Loucy (cell line): Measurements from ENCODE around the gene EME1.

ENCODE experiments used
- H2AFZ ChIP-seq: fragments of 200-600 bp; sonication (generic); 2 replicates; pipeline ENCODE4 v1.6.0; 2016; ENCODE audit warnings: antibody characterized with exemption, mild to moderate bottlenecking, low read length, moderate library complexity
- H3F3A ChIP-seq: fragments of 200-600 bp; 2 replicates; pipeline ENCODE4 v1.6.0; 2016; ENCODE audit warnings: antibody characterized with exemption, low read depth, mild to moderate bottlenecking
- H3K27me3 ChIP-seq: fragments of 200-600 bp; sonication (generic); 2 replicates; pipeline ENCODE4 v1.6.1; 2014; ENCODE audit warnings: low read length, mild to moderate bottlenecking; ENCODE audit not compliant: insufficient read depth, poor library complexity, severe bottlenecking
- H3K36me3 ChIP-seq: fragments of 200-600 bp; sonication (generic); 2 replicates; pipeline ENCODE4 v1.6.1; 2016; ENCODE audit warnings: low read length; ENCODE audit not compliant: insufficient read depth
- H3K4me1 ChIP-seq: fragments of 200-600 bp; sonication (generic); 2 replicates; pipeline ENCODE4 v1.5.1; 2014; ENCODE audit warnings: low read length, mild to moderate bottlenecking; ENCODE audit not compliant: insufficient read depth, poor library complexity, severe bottlenecking
- H3K4me2 ChIP-seq: fragments of 200-600 bp; sonication (generic); 2 replicates; pipeline ENCODE4 v1.6.0; 2014; ENCODE audit warnings: antibody characterized with exemption, low read length, low read depth, mild to moderate bottlenecking; ENCODE audit not compliant: poor library complexity, severe bottlenecking
- H3K4me3 ChIP-seq: fragments of 200-600 bp; sonication (generic); 2 replicates; pipeline ENCODE4 v1.5.1; 2014; ENCODE audit warnings: low read length, mild to moderate bottlenecking, mixed read lengths; ENCODE audit not compliant: poor library complexity, severe bottlenecking
- H3K79me2 ChIP-seq: fragments of 200-600 bp; sonication (generic); 2 replicates; pipeline ENCODE4 v1.6.1; 2014; ENCODE audit warnings: low read length; ENCODE audit not compliant: insufficient read depth
- H3K9ac ChIP-seq: fragments of 200-600 bp; sonication (generic); 2 replicates; pipeline ENCODE4 v1.6.0; 2014; ENCODE audit warnings: mild to moderate bottlenecking, low read depth, low read length, moderate library complexity; ENCODE audit not compliant: poor library complexity, severe bottlenecking
- H3K9me2 ChIP-seq: fragments of 200-600 bp; sonication (generic); replicated peaks from 2 replicates; pipeline ENCODE4 v1.6.1; 2016; ENCODE audit warnings: low read depth, low read length, mixed read lengths
- H3K9me3 ChIP-seq: fragments of 200-600 bp; sonication (generic); 2 replicates; pipeline ENCODE4 v1.6.1; 2014; ENCODE audit warnings: mild to moderate bottlenecking, antibody characterized with exemption, low read length, low read depth; ENCODE audit not compliant: insufficient read depth
- H4K20me1 ChIP-seq: fragments of 200-600 bp; sonication (generic); 2 replicates; pipeline ENCODE4 v1.6.0; 2014; ENCODE audit warnings: antibody characterized with exemption, low read length, mild to moderate bottlenecking; ENCODE audit not compliant: insufficient read depth, poor library complexity, severe bottlenecking
- CTCF ChIP-seq: fragments of 200-600 bp; sonication (generic); conservative IDR thresholded peaks from 2 replicates; pipeline ENCODE4 v1.5.1; 2014; ENCODE audit warnings: mild to moderate bottlenecking, antibody characterized with exemption, low read length
- EZH2phosphoT487 ChIP-seq: fragments of 200-600 bp; IDR thresholded peaks from 2 replicates; pipeline ENCODE4 v1.6.1; 2018; ENCODE audit warnings: antibody characterized with exemption, mild to moderate bottlenecking, moderate library complexity, borderline replicate concordance

EME1 gene

GRCh38 chr17:50353600-50354195, 19.3 kb upstream of the EME1 start:
- H3K36me3 ChIP-seq = peaks cover 39% of the 10 kb centered on the region; the same call in 1 of the 2 replicates
- no peaks in the 10 kb centered on the region for H3K9me3 ChIP-seq
- no peaks in the 10 kb centered on the region for H4K20me1 ChIP-seq
- H3K79me2 ChIP-seq = peaks cover 4% of the 10 kb centered on the region; the same call in 1 of the 2 replicates
- H2AFZ ChIP-seq = no peak overlapping the region
- H3K4me1 ChIP-seq = peaks cover 3% of the 10 kb centered on the region
- no peak overlapping the region for H3K4me2 ChIP-seq
- H3F3A ChIP-seq = no peaks in the 10 kb centered on the region
- TF ChIP-seq CTCF = no peak
- TF ChIP-seq EZH2phosphoT487 = no peak
- H3K27me3 ChIP-seq = no peaks in the 10 kb centered on the region
- H3K4me3 ChIP-seq = no peak overlapping the region
- H3K9me2 ChIP-seq = no peaks in the 10 kb centered on the region
- H3K9ac ChIP-seq = no peak overlapping the region

GRCh38 chr17:50354198-50354597, 18.8 kb upstream of the EME1 start:
- TF ChIP-seq EZH2phosphoT487 (no peak), CTCF (no peak)
- Histone ChIP-seq H3K9me3 (no peaks in the 10 kb centered on the region), H3K4me1 (no peaks in the 10 kb centered on the region), H3K4me2 (no peak overlapping the region), H3K79me2 (peaks cover under 1% of the 10 kb centered on the region; the same call in 1 of the 2 replicates), H3K27me3 (no peaks in the 10 kb centered on the region), H3F3A (no peaks in the 10 kb centered on the region), H3K4me3 (no peak overlapping the region), H2AFZ (no peak overlapping the region), H3K9ac (no peak overlapping the region), H3K9me2 (no peaks in the 10 kb centered on the region), H4K20me1 (no peaks in the 10 kb centered on the region), H3K36me3 (peaks cover 43% of the 10 kb centered on the region; the same call in 1 of the 2 replicates)

- Histone ChIP-seq H3K36me3 (peaks cover 43% of the 10 kb centered on the region; the same call in 1 of the 2 replicates), H3K79me2 (no peaks in the 10 kb centered on the region)
Measured at GRCh38 chr17:50354776-50355175, 18.3 kb upstream of the EME1 start.

More at GRCh38 chr17:50354776-50355175, 18.3 kb upstream of the EME1 start:
- Histone ChIP-seq H2AFZ (no peak overlapping the region), H3K4me1 (no peaks in the 10 kb centered on the region), H3K27me3 (no peaks in the 10 kb centered on the region), H3K9me2 (no peaks in the 10 kb centered on the region), H3F3A (no peaks in the 10 kb centered on the region), H3K9ac (no peak overlapping the region), H4K20me1 (no peaks in the 10 kb centered on the region), H3K4me3 (no peak overlapping the region), H3K4me2 (no peak overlapping the region), H3K9me3 (no peaks in the 10 kb centered on the region)
- no peak for TF ChIP-seq EZH2phosphoT487
- TF ChIP-seq CTCF = no peak
